Measurements from ENCODE around the gene PDCL3. TPM values are rescaled to one million over a fixed set of nuclear protein-coding genes. Genes with fewer than 3 reads are reported as not detected.

The PDCL3 gene
- 13.0 and 18.5 TPM in 2 replicates for polyA plus RNA-seq
- 15.8 and 20.3 TPM in 2 replicates for polyA minus RNA-seq

DNA sequence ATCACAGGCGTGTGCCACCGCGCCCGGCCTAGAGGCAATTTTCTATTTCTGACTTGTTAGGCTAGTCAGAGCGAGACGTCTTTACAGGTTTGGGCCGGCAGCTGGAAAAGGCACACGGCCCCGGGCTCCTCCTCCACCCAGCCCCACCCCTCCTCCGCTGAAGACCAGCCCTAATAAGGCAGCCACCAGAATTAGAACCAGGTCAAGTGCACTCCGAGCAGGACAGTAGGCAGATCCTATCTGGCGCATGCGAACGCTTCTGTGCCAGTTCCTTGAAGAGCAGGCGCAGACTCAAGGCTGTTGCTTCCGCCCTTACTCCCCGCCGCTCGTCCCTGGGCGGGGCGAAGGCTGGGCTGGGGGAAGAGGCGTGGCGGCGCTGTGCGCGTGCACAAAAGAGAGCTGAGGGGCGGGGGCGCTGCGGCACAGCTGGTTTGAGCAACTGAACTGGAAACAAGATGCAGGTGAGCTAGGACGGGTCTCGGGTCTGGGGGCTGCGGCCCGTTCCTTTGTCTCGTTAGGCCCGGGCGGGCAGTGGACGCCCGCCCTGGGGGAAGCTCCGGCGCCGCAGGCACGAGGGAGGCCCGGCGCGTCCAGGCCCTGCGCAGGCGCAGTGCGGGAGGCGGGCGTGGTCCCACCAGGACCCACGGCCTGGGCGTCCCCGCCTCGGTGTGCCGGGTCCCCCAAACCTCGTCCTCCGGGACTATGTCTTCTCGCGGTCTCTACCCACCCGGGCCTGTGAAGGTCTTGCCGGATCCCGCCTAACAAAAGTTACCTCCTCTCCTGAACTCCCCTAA lies at the start of gene PDCL3:
Gene PDCL3, plus strand, starts transcription at position 381 of the 794 bp plus-strand sequence. Its CDS starts 75 bp downstream, at position 456.
- H4K20me1 ChIP-seq (ENCODE audit: insufficient read depth) = no peaks in the 10 kb centered on the region
- peak within 1 kb of the TSS; percentile 89 for H3K27ac ChIP-seq (ENCODE audit: low read length)
- H3F3A ChIP-seq (ENCODE audit: insufficient read depth, low read length, poor library complexity, severe bottlenecking) = no peaks in the 10 kb centered on the region
- H3K9ac ChIP-seq (ENCODE audit: low read length) = peak within 1 kb of the TSS; percentile 86
- peaks cover 6% of the 10 kb centered on the region for H3K79me2 ChIP-seq (replicated peaks; ENCODE audit: insufficient read depth, low read length)
- peak within 1 kb of the TSS; percentile 85 for H2AFZ ChIP-seq (ENCODE audit: low read depth, low read length)
- H3K4me2 ChIP-seq (ENCODE audit: low read length) = peak within 1 kb of the TSS; percentile 82
- H3K4me3 ChIP-seq (ENCODE audit: low read length) = peak within 1 kb of the TSS; percentile 95
- H3K9me3 ChIP-seq (ENCODE audit: low read length) = no peaks in the 10 kb centered on the region
- no peaks in the 10 kb centered on the region for H3K36me3 ChIP-seq (ENCODE audit: insufficient read depth, low read length)
- H3K9me2 ChIP-seq (ENCODE audit: insufficient read depth, low read length) = no peaks in the 10 kb centered on the region
- H3K27me3 ChIP-seq (ENCODE audit: insufficient read depth, low read depth, low read length) = no peaks in the 10 kb centered on the region
- peak; percentile 44 for TF ChIP-seq CTCF (IDR thresholded peaks at IDR 0.05; ENCODE audit: poor library complexity, severe bottlenecking)
- TF ChIP-seq SMC3 (conservative IDR thresholded peaks at IDR 0.05; ENCODE audit: poor library complexity) = peak; percentile 47
- peak; percentile 95 for TF ChIP-seq MXI1 (conservative IDR thresholded peaks at IDR 0.05; ENCODE audit: poor library complexity, severe bottlenecking)
- TF ChIP-seq RAD21 (conservative IDR thresholded peaks at IDR 0.05) = peak; percentile 29
- TF ChIP-seq POLR2AphosphoS5 (IDR thresholded peaks at IDR 0.05) = peak; percentile 86
- no peak for TF ChIP-seq EZH2 (IDR thresholded peaks at IDR 0.05; ENCODE audit: borderline replicate concordance, insufficient read depth, low read length, poor library complexity, severe bottlenecking)
- TF ChIP-seq EP300 (conservative IDR thresholded peaks at IDR 0.05; ENCODE audit: poor library complexity, severe bottlenecking) = peak; percentile 51
- TF ChIP-seq, protein P1, sequence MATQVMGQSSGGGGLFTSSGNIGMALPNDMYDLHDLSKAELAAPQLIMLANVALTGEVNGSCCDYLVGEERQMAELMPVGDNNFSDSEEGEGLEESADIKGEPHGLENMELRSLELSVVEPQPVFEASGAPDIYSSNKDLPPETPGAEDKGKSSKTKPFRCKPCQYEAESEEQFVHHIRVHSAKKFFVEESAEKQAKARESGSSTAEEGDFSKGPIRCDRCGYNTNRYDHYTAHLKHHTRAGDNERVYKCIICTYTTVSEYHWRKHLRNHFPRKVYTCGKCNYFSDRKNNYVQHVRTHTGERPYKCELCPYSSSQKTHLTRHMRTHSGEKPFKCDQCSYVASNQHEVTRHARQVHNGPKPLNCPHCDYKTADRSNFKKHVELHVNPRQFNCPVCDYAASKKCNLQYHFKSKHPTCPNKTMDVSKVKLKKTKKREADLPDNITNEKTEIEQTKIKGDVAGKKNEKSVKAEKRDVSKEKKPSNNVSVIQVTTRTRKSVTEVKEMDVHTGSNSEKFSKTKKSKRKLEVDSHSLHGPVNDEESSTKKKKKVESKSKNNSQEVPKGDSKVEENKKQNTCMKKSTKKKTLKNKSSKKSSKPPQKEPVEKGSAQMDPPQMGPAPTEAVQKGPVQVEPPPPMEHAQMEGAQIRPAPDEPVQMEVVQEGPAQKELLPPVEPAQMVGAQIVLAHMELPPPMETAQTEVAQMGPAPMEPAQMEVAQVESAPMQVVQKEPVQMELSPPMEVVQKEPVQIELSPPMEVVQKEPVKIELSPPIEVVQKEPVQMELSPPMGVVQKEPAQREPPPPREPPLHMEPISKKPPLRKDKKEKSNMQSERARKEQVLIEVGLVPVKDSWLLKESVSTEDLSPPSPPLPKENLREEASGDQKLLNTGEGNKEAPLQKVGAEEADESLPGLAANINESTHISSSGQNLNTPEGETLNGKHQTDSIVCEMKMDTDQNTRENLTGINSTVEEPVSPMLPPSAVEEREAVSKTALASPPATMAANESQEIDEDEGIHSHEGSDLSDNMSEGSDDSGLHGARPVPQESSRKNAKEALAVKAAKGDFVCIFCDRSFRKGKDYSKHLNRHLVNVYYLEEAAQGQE (IDR thresholded peaks at IDR 0.05; ENCODE audit: borderline replicate concordance) = no peak
- peak; percentile 35 for TF ChIP-seq TAF1 (IDR thresholded peaks at IDR 0.05; ENCODE audit: low read depth)

DNA sequence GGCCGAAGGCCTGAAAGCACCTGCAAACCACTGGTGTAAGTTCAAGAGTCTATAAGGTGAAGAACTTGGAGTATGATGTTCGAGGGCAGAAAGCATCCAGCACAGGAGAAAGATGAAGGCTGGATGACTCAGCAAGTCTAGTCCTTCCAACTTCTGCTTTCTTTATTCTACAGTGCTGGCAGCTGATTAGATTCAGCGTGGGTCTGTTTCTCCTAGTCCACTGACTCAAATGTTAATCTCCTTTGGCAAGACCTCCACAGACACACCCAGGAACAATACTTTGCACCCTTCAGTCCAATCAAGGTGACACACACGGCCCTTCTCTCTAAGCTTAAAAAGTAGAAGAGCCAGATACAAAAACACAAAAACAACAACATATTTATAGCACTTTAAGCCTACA lies 49.1 kb upstream of the PDCL3 start:
- Histone ChIP-seq H4K20me1 (ENCODE audit: insufficient read depth) (no peaks in the 10 kb centered on the region), H2AFZ (ENCODE audit: low read depth, low read length) (no peak overlapping the region), H3K4me3 (ENCODE audit: low read length) (no peak overlapping the region), H3K4me2 (ENCODE audit: low read length) (no peak overlapping the region), H3K9me2 (ENCODE audit: insufficient read depth, low read length) (no peaks in the 10 kb centered on the region), H3K36me3 (ENCODE audit: insufficient read depth, low read length) (no peaks in the 10 kb centered on the region), H3K9me3 (ENCODE audit: low read length) (no peaks in the 10 kb centered on the region), H3K27ac (ENCODE audit: low read length) (no peak overlapping the region), H3F3A (ENCODE audit: insufficient read depth, low read length, poor library complexity, severe bottlenecking) (no peaks in the 10 kb centered on the region), H3K9ac (ENCODE audit: low read length) (no peak overlapping the region), H3K79me2 (replicated peaks; ENCODE audit: insufficient read depth, low read length) (no peaks in the 10 kb centered on the region), H3K27me3 (ENCODE audit: insufficient read depth, low read depth, low read length) (no peaks in the 10 kb centered on the region)
- TF ChIP-seq MXI1 (conservative IDR thresholded peaks at IDR 0.05; ENCODE audit: poor library complexity, severe bottlenecking) (no peak), POLR2AphosphoS5 (IDR thresholded peaks at IDR 0.05) (no peak), EZH2 (IDR thresholded peaks at IDR 0.05; ENCODE audit: borderline replicate concordance, insufficient read depth, low read length, poor library complexity, severe bottlenecking) (no peak), TAF1 (IDR thresholded peaks at IDR 0.05; ENCODE audit: low read depth) (no peak)
